ENCODE results near the gene ADAMTS9.

GRCh38 chr3:64631951-64632350 lies 55.8 kb downstream of the ADAMTS9 start:
- TF ChIP-seq CTCF (conservative IDR thresholded peaks at IDR 0.05) (no peak), EZH2 (IDR thresholded peaks at IDR 0.05; ENCODE audit: low read depth) (no peak)

All from PC-9 (cell line).